DND-41 (cell line): Measurements from ENCODE around the gene DUSP23.
A peak's percentile ranks its signal among the peaks of the same experiment; 100 is the strongest.

Experiments used
- ATAC-seq: fragments of 200-7000 bp; cut with Tn5 transposase; 3 replicates; pipeline ENCODE4 v1.9.1; 2021; ENCODE audit warnings: low read depth; ENCODE audit not compliant: insufficient read depth
- DNase-seq: peaks from one replicate; pipeline ENCODE4 v3.0.0-alpha.2; 2020
- H2AFZ ChIP-seq: 2 replicates; pipeline ENCODE4 v1.6.0; 2012; ENCODE audit warnings: low read depth, low read length
- H3K27ac ChIP-seq: 2 replicates; pipeline ENCODE4 v1.5.1; 2012; ENCODE audit warnings: low read length, inconsistent platforms
- H3K27me3 ChIP-seq: fragments of 200-600 bp; sonication (generic); 2 replicates; pipeline ENCODE4 v1.6.0; 2012; ENCODE audit warnings: low read length, mild to moderate bottlenecking, inconsistent platforms; ENCODE audit not compliant: insufficient read depth, poor library complexity
- H3K36me3 ChIP-seq: 2 replicates; pipeline ENCODE4 v1.5.1; 2012; ENCODE audit warnings: low read length, inconsistent platforms; ENCODE audit not compliant: insufficient read depth
- H3K4me1 ChIP-seq: 2 replicates; pipeline ENCODE4 v1.5.1; 2012; ENCODE audit warnings: mild to moderate bottlenecking, low read length; ENCODE audit not compliant: insufficient read depth
- H3K4me2 ChIP-seq: 2 replicates; pipeline ENCODE4 v1.6.0; 2012; ENCODE audit warnings: mild to moderate bottlenecking, moderate library complexity, low read length, inconsistent platforms; ENCODE audit not compliant: insufficient read depth
- H3K4me3 ChIP-seq, 2 experiments: fragments of 200-600 bp in 1 of 2; shearing (Covaris generic) in 1 of 2; 2 replicates each; pipeline ENCODE4 v1.5.1; 2012 to 2016; ENCODE audit warnings: inconsistent platforms in 2 of 2, low read length in 2 of 2, mild to moderate bottlenecking in 2 of 2, low read depth in 1 of 2, moderate library complexity in 1 of 2
- H3K79me2 ChIP-seq: 2 replicates; pipeline ENCODE4 v1.6.0; 2012; ENCODE audit warnings: low read length, inconsistent platforms; ENCODE audit not compliant: insufficient read depth
- H3K9ac ChIP-seq: 2 replicates; pipeline ENCODE4 v1.6.0; 2012; ENCODE audit warnings: low read depth, mild to moderate bottlenecking, inconsistent platforms, low read length, moderate library complexity
- H3K9me3 ChIP-seq: 2 replicates; pipeline ENCODE4 v1.5.1; 2012; ENCODE audit warnings: low read length, moderate library complexity, mild to moderate bottlenecking, inconsistent platforms; ENCODE audit not compliant: insufficient read depth, severe bottlenecking
- H4K20me1 ChIP-seq: 2 replicates; pipeline ENCODE4 v1.6.0; 2012; ENCODE audit warnings: low read length; ENCODE audit not compliant: insufficient read depth
- CTCF ChIP-seq: IDR thresholded peaks from 2 replicates; pipeline ENCODE4 v1.5.1; 2012; ENCODE audit warnings: borderline replicate concordance, low read length, moderate library complexity, mild to moderate bottlenecking; ENCODE audit not compliant: poor library complexity, severe bottlenecking; ENCODE audit errors: extremely low read depth
- EZH2 ChIP-seq: IDR thresholded peaks from 3 replicates; pipeline ENCODE4 v1.6.1; 2012; ENCODE audit warnings: borderline replicate concordance, low read depth, mild to moderate bottlenecking, moderate library complexity, low read length, inconsistent platforms; ENCODE audit not compliant: severe bottlenecking

The DUSP23 gene

GRCh38 chr1:159786465-159786864 lies 5.7 kb downstream of the DUSP23 start:
- no peaks in the 10 kb centered on the region for H4K20me1 ChIP-seq
- no peak overlapping the region for H2AFZ ChIP-seq
- no peak overlapping the region for H3K4me2 ChIP-seq
- H3K27ac ChIP-seq: no peak overlapping the region
- TF ChIP-seq EZH2 (no peak), CTCF (no peak)
- H3K9me3 ChIP-seq: no peaks in the 10 kb centered on the region
- H3K79me2 ChIP-seq: no peaks in the 10 kb centered on the region
- H3K4me1 ChIP-seq: no peaks in the 10 kb centered on the region
- H3K4me3 ChIP-seq: no peak overlapping the region
- ATAC-seq: no peak
- no peak for DNase-seq
- H3K27me3 ChIP-seq: no peaks in the 10 kb centered on the region
- no peaks in the 10 kb centered on the region for H3K36me3 ChIP-seq
- no peak overlapping the region for H3K9ac ChIP-seq

- H3K9me3 ChIP-seq: no peaks in the 10 kb centered on the region
- H3K4me1 ChIP-seq: no peaks in the 10 kb centered on the region
- no peaks in the 10 kb centered on the region for H3K79me2 ChIP-seq
- no peaks in the 10 kb centered on the region for H3K27me3 ChIP-seq
- H4K20me1 ChIP-seq: no peaks in the 10 kb centered on the region
- no peak for DNase-seq
- H3K27ac ChIP-seq: no peak overlapping the region
- H3K4me3 ChIP-seq: no peak overlapping the region
- H3K36me3 ChIP-seq: no peaks in the 10 kb centered on the region
- no peak for TF ChIP-seq CTCF
- TF ChIP-seq EZH2: no peak
- no peak overlapping the region for H3K9ac ChIP-seq
- H3K4me2 ChIP-seq: no peak overlapping the region
- ATAC-seq: no peak
- H2AFZ ChIP-seq: no peak overlapping the region
These were observed 6.2 kb downstream of the DUSP23 start for GRCh38 chr1:159786966-159787365.

- Histone ChIP-seq H3K4me3 (no peak overlapping the region), H3K9me3 (no peaks in the 10 kb centered on the region), H3K36me3 (no peaks in the 10 kb centered on the region), H3K27me3 (peaks cover 4% of the 10 kb centered on the region), H3K79me2 (no peaks in the 10 kb centered on the region), H2AFZ (no peak overlapping the region), H3K4me1 (no peaks in the 10 kb centered on the region), H3K9ac (no peak overlapping the region), H4K20me1 (no peaks in the 10 kb centered on the region), H3K27ac (no peak overlapping the region), H3K4me2 (no peak overlapping the region)
- peak; percentile 40; the same call in 1 of the 3 replicates for ATAC-seq
- TF ChIP-seq EZH2 (no peak), CTCF (peak; percentile 65)
- no peak for DNase-seq
These were observed 9.6 kb downstream of the DUSP23 start for GRCh38 chr1:159790237-159790917.
